ENCODE data around the gene CST6. TPM values are rescaled to one million over a fixed set of nuclear protein-coding genes. Genes with fewer than 3 reads are reported as not detected.

CST6 gene
- total and polyA plus RNA-seq, 10 donors, result 0.76 to 1.4 (median 0.93) TPM; not detected in 7

GRCh38 chr11:66046901-66047300 is 35.1 kb downstream of the CST6 start:
- H3K27ac ChIP-seq, result no peak overlapping the region
- H3K4me1 ChIP-seq, result peaks cover 11 to 37% (median 27%) of the 10 kb centered on the region in 6 donors
- intact Hi-C loops (cut with DNase I; ENCODE audit: low total_unique reads), result no loop called here
- WGBS, 5 donors, result 90 to 96% (median 92%) methylated on average over 3 of the region's 3 CpGs
- no peak overlapping the region for H3K4me3 ChIP-seq
- DNase-seq, result no peak
- H3K27me3 ChIP-seq (replicated peaks in 1 of 7), result peaks cover 0 to 27% (median 10%) of the 10 kb centered on the region in 7 donors
- TF ChIP-seq CTCF (IDR thresholded peaks at IDR 0.05 in 8 of 11, conservative IDR thresholded peaks at IDR 0.05 in 3 of 11), result no peak
- TF ChIP-seq POLR2A (IDR thresholded peaks at IDR 0.05), result no peak
- TF ChIP-seq POLR2AphosphoS5 (IDR thresholded peaks at IDR 0.05), result no peak
- no peaks in the 10 kb centered on the region for H3K36me3 ChIP-seq
- no peaks in the 10 kb centered on the region for H3K9me3 ChIP-seq

GRCh38 chr11:66047541-66048365 is 35.9 kb downstream of the CST6 start:
- peak; percentile 41 for DNase-seq
- intact Hi-C loops (cut with DNase I; ENCODE audit: low total_unique reads), result no loop called here
- Histone ChIP-seq H3K4me3 (no peak overlapping the region), H3K27ac (no peak overlapping the region), H3K9me3 (no peaks in the 10 kb centered on the region), H3K36me3 (no peaks in the 10 kb centered on the region), H3K27me3 (replicated peaks in 1 of 7) (peaks cover 0 to 27% (median 10%) of the 10 kb centered on the region in 7 donors), H3K4me1 (peaks cover 11 to 41% (median 31%) of the 10 kb centered on the region in 6 donors)
- no peak for TF ChIP-seq POLR2A (IDR thresholded peaks at IDR 0.05)
- no peak for TF ChIP-seq POLR2AphosphoS5 (IDR thresholded peaks at IDR 0.05)
- no peak for TF ChIP-seq CTCF (IDR thresholded peaks at IDR 0.05 in 8 of 11, conservative IDR thresholded peaks at IDR 0.05 in 3 of 11)
- 81 to 90% (median 87%) methylated on average over 10 to 11 of the region's 11 CpGs for WGBS, 5 donors

GRCh38 chr11:66048547-66049323 is 36.9 kb downstream of the CST6 start, which contains the start of gene GAL3ST3:
Gene GAL3ST3, minus strand, starts transcription at chr11:66049161. Its CDS starts 3,746 bp downstream, at chr11:66045415.
- DNase-seq, result peak; percentile 72
- no peak for TF ChIP-seq POLR2AphosphoS5 (IDR thresholded peaks at IDR 0.05)
- Histone ChIP-seq H3K4me1 (peaks cover 21 to 51% (median 41%) of the 10 kb centered on the region in 6 donors), H3K27ac (no peak within 1 kb of the TSS), H3K36me3 (peaks cover 0 to 8% (median 2%) of the 10 kb centered on the region in 6 donors), H3K9me3 (no peaks in the 10 kb centered on the region), H3K4me3 (peak within 1 kb of the TSS in 1 of 8 donors; percentile 31), H3K27me3 (replicated peaks in 1 of 7) (peaks cover 0 to 27% (median 10%) of the 10 kb centered on the region in 7 donors)
- intact Hi-C loops (cut with DNase I; ENCODE audit: low total_unique reads), result no loop called here
- WGBS, 5 donors, result 12 to 22% (median 20%) methylated on average over 26 to 39 of the region's 39 CpGs

DNA sequence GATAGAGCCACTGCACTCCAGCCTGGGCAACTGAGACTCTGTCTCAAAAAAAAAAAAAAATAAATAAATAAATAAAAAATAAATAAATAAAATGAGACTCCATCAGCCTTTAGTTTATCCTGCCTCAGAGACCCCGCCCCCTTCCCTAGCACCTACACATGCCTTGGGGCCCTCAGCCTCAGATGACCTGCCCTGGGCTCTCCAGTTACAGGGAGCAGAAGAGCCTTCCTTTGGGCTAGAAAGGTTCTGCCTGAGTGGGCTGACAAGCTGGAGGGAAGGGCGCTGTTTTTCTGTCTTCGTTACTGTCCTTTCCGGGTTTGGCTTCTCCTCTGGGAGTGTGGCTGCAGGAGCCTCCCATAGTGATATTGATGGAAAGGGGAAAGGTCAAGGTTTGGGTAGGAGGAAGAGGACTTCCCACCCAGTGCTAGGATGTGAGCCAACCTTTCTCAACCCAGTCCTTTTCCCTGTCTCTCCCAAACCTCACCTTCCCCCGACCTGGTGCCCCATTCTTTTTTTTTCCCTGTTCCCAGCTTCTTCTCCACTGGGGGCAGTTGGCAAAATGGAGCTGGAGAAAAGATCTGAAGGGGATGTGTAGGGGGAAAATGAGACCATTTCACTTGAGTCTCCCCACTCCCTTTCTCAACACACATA is 38.9 kb downstream of the CST6 start:
- WGBS, 5 donors, result 76 to 85% (median 79%) methylated on average over 5 of the region's 5 CpGs
- Histone ChIP-seq H3K9me3 (no peaks in the 10 kb centered on the region), H3K4me1 (peaks cover 20 to 58% (median 40%) of the 10 kb centered on the region in 6 donors), H3K4me3 (peak overlapping the region in 2 of 8 donors; percentile 99 to 100), H3K27ac (peak overlapping the region in 5 of 8 donors; percentile 90 to 93 (median 90)), H3K36me3 (peaks cover 6 to 28% (median 21%) of the 10 kb centered on the region in 6 donors), H3K27me3 (replicated peaks in 1 of 7) (peaks cover 0 to 27% (median 10%) of the 10 kb centered on the region in 7 donors)
- TF ChIP-seq POLR2A (IDR thresholded peaks at IDR 0.05), result no peak
- intact Hi-C loops (cut with DNase I; ENCODE audit: low total_unique reads), result no loop called here
- peak; percentile 58 for DNase-seq

All from spleen (tissue), 11 donors.